A549 (cell line): ENCODE data around the gene TMEM225B.

Source experiments
- CBX2 ChIP-seq: fragments of 200-600 bp; sonication (generic); IDR thresholded peaks from 2 replicates; pipeline ENCODE4 v1.6.1; 2016; ENCODE audit warnings: low read depth, mild to moderate bottlenecking, borderline replicate concordance
- ESRRA ChIP-seq: fragments of 150-350 bp; IDR thresholded peaks from 2 replicates; pipeline ENCODE4 v1.6.1; 2014; ENCODE audit warnings: mild to moderate bottlenecking, low read length, borderline replicate concordance
- MAX ChIP-seq: IDR thresholded peaks from 2 replicates; pipeline ENCODE4 v1.6.1; 2012
- POLR2A ChIP-seq: IDR thresholded peaks from 2 replicates; pipeline ENCODE4 v1.6.1; 2012; ENCODE audit warnings: mild to moderate bottlenecking, low read length
- RCOR1 ChIP-seq: fragments of 150-350 bp; IDR thresholded peaks from 2 replicates; pipeline ENCODE4 v1.6.1; 2014; ENCODE audit warnings: antibody characterized with exemption, low read length, low read depth
- ZFP36 ChIP-seq: fragments of 450-650 bp; IDR thresholded peaks from 2 replicates; pipeline ENCODE4 v1.6.1; 2014; ENCODE audit warnings: borderline replicate concordance; ENCODE audit not compliant: partially characterized antibody
- TF ChIP-seq, protein P1 (sequence below): fragments of >200 bp; sonication (Bioruptor Twin); formaldehyde crosslinking; IDR thresholded peaks from 3 replicates; pipeline ENCODE4 v1.5.1; 2016
- TF ChIP-seq, protein P2 (sequence below): fragments of 200-600 bp; sonication (generic); IDR thresholded peaks from 2 replicates; pipeline ENCODE4 v1.6.1; 2016; ENCODE audit warnings: antibody characterized with exemption, mild to moderate bottlenecking, moderate library complexity

- no peak for TF ChIP-seq ZFP36
- TF ChIP-seq MAX, result no peak
- TF ChIP-seq POLR2A, result no peak
- TF ChIP-seq, protein P1, sequence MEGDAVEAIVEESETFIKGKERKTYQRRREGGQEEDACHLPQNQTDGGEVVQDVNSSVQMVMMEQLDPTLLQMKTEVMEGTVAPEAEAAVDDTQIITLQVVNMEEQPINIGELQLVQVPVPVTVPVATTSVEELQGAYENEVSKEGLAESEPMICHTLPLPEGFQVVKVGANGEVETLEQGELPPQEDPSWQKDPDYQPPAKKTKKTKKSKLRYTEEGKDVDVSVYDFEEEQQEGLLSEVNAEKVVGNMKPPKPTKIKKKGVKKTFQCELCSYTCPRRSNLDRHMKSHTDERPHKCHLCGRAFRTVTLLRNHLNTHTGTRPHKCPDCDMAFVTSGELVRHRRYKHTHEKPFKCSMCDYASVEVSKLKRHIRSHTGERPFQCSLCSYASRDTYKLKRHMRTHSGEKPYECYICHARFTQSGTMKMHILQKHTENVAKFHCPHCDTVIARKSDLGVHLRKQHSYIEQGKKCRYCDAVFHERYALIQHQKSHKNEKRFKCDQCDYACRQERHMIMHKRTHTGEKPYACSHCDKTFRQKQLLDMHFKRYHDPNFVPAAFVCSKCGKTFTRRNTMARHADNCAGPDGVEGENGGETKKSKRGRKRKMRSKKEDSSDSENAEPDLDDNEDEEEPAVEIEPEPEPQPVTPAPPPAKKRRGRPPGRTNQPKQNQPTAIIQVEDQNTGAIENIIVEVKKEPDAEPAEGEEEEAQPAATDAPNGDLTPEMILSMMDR, result no peak
- TF ChIP-seq ESRRA, result no peak
- TF ChIP-seq RCOR1, result no peak
- TF ChIP-seq CBX2, result no peak
- TF ChIP-seq, protein P2, sequence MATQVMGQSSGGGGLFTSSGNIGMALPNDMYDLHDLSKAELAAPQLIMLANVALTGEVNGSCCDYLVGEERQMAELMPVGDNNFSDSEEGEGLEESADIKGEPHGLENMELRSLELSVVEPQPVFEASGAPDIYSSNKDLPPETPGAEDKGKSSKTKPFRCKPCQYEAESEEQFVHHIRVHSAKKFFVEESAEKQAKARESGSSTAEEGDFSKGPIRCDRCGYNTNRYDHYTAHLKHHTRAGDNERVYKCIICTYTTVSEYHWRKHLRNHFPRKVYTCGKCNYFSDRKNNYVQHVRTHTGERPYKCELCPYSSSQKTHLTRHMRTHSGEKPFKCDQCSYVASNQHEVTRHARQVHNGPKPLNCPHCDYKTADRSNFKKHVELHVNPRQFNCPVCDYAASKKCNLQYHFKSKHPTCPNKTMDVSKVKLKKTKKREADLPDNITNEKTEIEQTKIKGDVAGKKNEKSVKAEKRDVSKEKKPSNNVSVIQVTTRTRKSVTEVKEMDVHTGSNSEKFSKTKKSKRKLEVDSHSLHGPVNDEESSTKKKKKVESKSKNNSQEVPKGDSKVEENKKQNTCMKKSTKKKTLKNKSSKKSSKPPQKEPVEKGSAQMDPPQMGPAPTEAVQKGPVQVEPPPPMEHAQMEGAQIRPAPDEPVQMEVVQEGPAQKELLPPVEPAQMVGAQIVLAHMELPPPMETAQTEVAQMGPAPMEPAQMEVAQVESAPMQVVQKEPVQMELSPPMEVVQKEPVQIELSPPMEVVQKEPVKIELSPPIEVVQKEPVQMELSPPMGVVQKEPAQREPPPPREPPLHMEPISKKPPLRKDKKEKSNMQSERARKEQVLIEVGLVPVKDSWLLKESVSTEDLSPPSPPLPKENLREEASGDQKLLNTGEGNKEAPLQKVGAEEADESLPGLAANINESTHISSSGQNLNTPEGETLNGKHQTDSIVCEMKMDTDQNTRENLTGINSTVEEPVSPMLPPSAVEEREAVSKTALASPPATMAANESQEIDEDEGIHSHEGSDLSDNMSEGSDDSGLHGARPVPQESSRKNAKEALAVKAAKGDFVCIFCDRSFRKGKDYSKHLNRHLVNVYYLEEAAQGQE, result no peak
Measured at GRCh38 chr7:99562114-99562784, 35.8 kb upstream of the TMEM225B start.
